HCT116 (cell line): ENCODE results near the gene NDRG3. TPM values are rescaled to one million over a fixed set of nuclear protein-coding genes. Genes with fewer than 3 reads are reported as not detected.

Source experiments
- ATAC-seq: fragments of 200-7000 bp; cut with Tn5 transposase; 2 replicates; pipeline ENCODE4 v1.9.1; 2020; ENCODE audit warnings: mild to moderate bottlenecking, moderate library complexity
- BruUV-seq: library from RNA; stranded (reverse); fragments of 400-500 nt; replicated peaks from 2 replicates; lab custom pipeline; 2021; lab: Mats Ljungman, UMichigan
- CTCF ChIA-PET: fragments of 300-600 bp; sonication (Branson Sonifier 250); formaldehyde crosslinking; loops from one replicate; lab custom pipeline; 2021; ENCODE audit warnings: antibody characterized with exemption; lab: Charles Lee
- POLR2A ChIA-PET: fragments of 300-600, 350-600 bp; sonication (Branson Sonifier 250); formaldehyde crosslinking; loops from one replicate; lab custom pipeline; 2021; ENCODE audit warnings: antibody characterized with exemption; lab: Charles Lee
- RAD21 ChIA-PET, 2 experiments: fragments of 300-600 bp; sonication (Branson Sonifier 250); formaldehyde crosslinking; loops; one replicate each; lab custom pipeline; 2023; ENCODE audit warnings: low total read pairs in 2 of 2; ENCODE audit not compliant: uncharacterized antibody in 2 of 2, unreplicated experiment in 2 of 2, low non-redundant PET in 1 of 2; lab: Charles Lee
- DNase-seq: peaks from one replicate; pipeline ENCODE4 v3.0.0-alpha.2; 2010; ENCODE audit warnings: low read depth, low spot score
- H2AFZ ChIP-seq: fragments of 200-600 bp; shearing (Covaris generic), sonication (generic); 2 replicates; pipeline ENCODE4 v1.6.1; 2017; ENCODE audit warnings: low read depth, mixed run types, mixed read lengths, antibody characterized with exemption, low read length; ENCODE audit not compliant: poor library complexity, severe bottlenecking
- H3K27ac ChIP-seq: 2 replicates; pipeline ENCODE4 v1.5.1; 2012; ENCODE audit warnings: low read depth, low read length
- H3K27me3 ChIP-seq: fragments of 200-600 bp; sonication (generic); 2 replicates; pipeline ENCODE4 v1.6.1; 2016; ENCODE audit warnings: mixed run types, low read length, mixed read lengths; ENCODE audit not compliant: insufficient read depth
- H3K36me3 ChIP-seq, 2 experiments: fragments of 200-500 bp in 1 of 2; fragments of 200-600 bp in 1 of 2; sonication (Bioruptor generic) in 1 of 2; sonication (generic) in 1 of 2; 2 replicates each; pipeline versions ENCODE4 v1.5.1 to v1.6.1; 2014 to 2016; ENCODE audit warnings: low read length in 2 of 2, inconsistent platforms in 1 of 2, mixed read lengths in 1 of 2, mixed run types in 1 of 2; ENCODE audit not compliant: insufficient read depth in 2 of 2, control insufficient read depth in 1 of 2
- H3K4me1 ChIP-seq, 2 experiments: fragments of 200-600 bp in 1 of 2; sonication (generic) in 1 of 2; 2 replicates each; pipeline versions ENCODE4 v1.5.1 to v1.6.1; 2012 to 2017; ENCODE audit warnings: low read length in 2 of 2, inconsistent platforms in 1 of 2, mild to moderate bottlenecking in 1 of 2, mixed read lengths in 1 of 2, mixed run types in 1 of 2, moderate library complexity in 1 of 2; ENCODE audit not compliant: insufficient read depth in 2 of 2, control insufficient read depth in 1 of 2
- H3K4me2 ChIP-seq: fragments of 200-600 bp; sonication (generic); 2 replicates; pipeline ENCODE4 v1.6.1; 2017; ENCODE audit warnings: mixed run types, low read length, mixed read lengths
- H3K4me3 ChIP-seq, 2 experiments: fragments of 200-600 bp in 1 of 2; sonication (generic) in 1 of 2; replicated peaks in 1 of 2; 2 replicates each; pipeline ENCODE4 v1.5.1; 2011 to 2016; ENCODE audit warnings: low read length in 2 of 2, control low read depth in 1 of 2, low read depth in 1 of 2, mild to moderate bottlenecking in 1 of 2, mixed read lengths in 1 of 2, mixed run types in 1 of 2
- H3K79me2 ChIP-seq: fragments of 200-600 bp; sonication (generic); 2 replicates; pipeline ENCODE4 v1.6.1; 2017; ENCODE audit warnings: mild to moderate bottlenecking, mixed run types, low read length, moderate library complexity, mixed read lengths; ENCODE audit not compliant: insufficient read depth
- H3K9ac ChIP-seq: fragments of 200-600 bp; sonication (generic); 2 replicates; pipeline ENCODE4 v1.6.1; 2016; ENCODE audit warnings: low read length, mixed read lengths
- H3K9me2 ChIP-seq: fragments of 200-600 bp; sonication (generic), shearing (Covaris generic); 2 replicates; pipeline ENCODE4 v1.6.1; 2017; ENCODE audit warnings: mixed run types, mild to moderate bottlenecking, moderate library complexity; ENCODE audit not compliant: insufficient read depth
- H3K9me3 ChIP-seq, 2 experiments: fragments of 200-500 bp in 1 of 2; fragments of 200-600 bp in 1 of 2; sonication (Bioruptor generic) in 1 of 2; sonication (generic) in 1 of 2; 2 replicates each; pipeline ENCODE4 v1.6.1; 2014 to 2017; ENCODE audit warnings: low read length in 2 of 2, mixed read lengths in 2 of 2, inconsistent platforms in 1 of 2, low read depth in 1 of 2, mild to moderate bottlenecking in 1 of 2, mixed run types in 1 of 2, moderate library complexity in 1 of 2; ENCODE audit not compliant: control insufficient read depth in 1 of 2, insufficient read depth in 1 of 2
- H4K20me1 ChIP-seq: fragments of 200-600 bp; sonication (generic), shearing (Covaris generic); 2 replicates; pipeline ENCODE4 v1.6.1; 2017; ENCODE audit warnings: mixed run types, mild to moderate bottlenecking, moderate library complexity; ENCODE audit not compliant: insufficient read depth
- ATF3 ChIP-seq: IDR thresholded peaks from 2 replicates; pipeline ENCODE4 v1.6.1; 2012
- CBX3 ChIP-seq: IDR thresholded peaks from 2 replicates; pipeline ENCODE4 v1.6.1; 2012; ENCODE audit warnings: low read depth
- CEBPB ChIP-seq: IDR thresholded peaks from 2 replicates; pipeline ENCODE4 v1.6.1; 2012; ENCODE audit warnings: low read depth
- EGR1 ChIP-seq: IDR thresholded peaks from 2 replicates; pipeline ENCODE4 v1.6.1; 2012; ENCODE audit warnings: low read depth
- EZH2 ChIP-seq: fragments of 200-600 bp; sonication (generic); IDR thresholded peaks from 2 replicates; pipeline ENCODE4 v1.6.1; 2017; ENCODE audit warnings: antibody characterized with exemption, mixed run types
- JUND ChIP-seq: IDR thresholded peaks from 2 replicates; pipeline ENCODE4 v1.6.1; 2012
- MAX ChIP-seq: IDR thresholded peaks from 2 replicates; pipeline ENCODE4 v1.6.1; 2012
- RAD21 ChIP-seq: IDR thresholded peaks from 2 replicates; pipeline ENCODE4 v1.6.1; 2012; ENCODE audit warnings: low read depth, mild to moderate bottlenecking
- TCF7L2 ChIP-seq: IDR thresholded peaks from 2 replicates; pipeline ENCODE4 v1.7.0; 2011; ENCODE audit warnings: borderline replicate concordance, inconsistent platforms; ENCODE audit not compliant: insufficient read depth, insufficient read length; ENCODE audit errors: extremely low read depth
- YY1 ChIP-seq: IDR thresholded peaks from 2 replicates; pipeline ENCODE4 v1.6.1; 2011; ENCODE audit warnings: low read length, low read depth, moderate library complexity, mild to moderate bottlenecking; ENCODE audit not compliant: insufficient replicate concordance; ENCODE audit errors: extremely low read depth
- ZBTB33 ChIP-seq: IDR thresholded peaks from 2 replicates; pipeline ENCODE4 v1.6.1; 2011; ENCODE audit warnings: mild to moderate bottlenecking, low read length, moderate library complexity; ENCODE audit not compliant: insufficient replicate concordance; ENCODE audit errors: extremely low read depth
- ZFX ChIP-seq: fragments of 450-650 bp; IDR thresholded peaks from 2 replicates; pipeline ENCODE4 v1.6.1; 2017
- intact Hi-C: fragments of 100-400 bp; cut with micrococcal nuclease; formaldehyde crosslinking; loops from 2 replicates; pipeline ENCODE4 v1.10.0; 2022
- total RNA-seq: library from RNA; stranded (reverse); gene quantifications from one replicate; pipeline ENCODE4 v1.2.1, GENCODE V29; 2021; ENCODE audit not compliant: unreplicated experiment

Gene NDRG3
- total RNA-seq, 1 experiment from 2014 or later: 29.3 TPM

- Histone ChIP-seq H3K27ac (no peak overlapping the region), H4K20me1 (no peaks in the 10 kb centered on the region), H3K9ac (no peak overlapping the region), H3K9me3 (no peaks in the 10 kb centered on the region), H3K79me2 (no peaks in the 10 kb centered on the region), H3K4me2 (no peak overlapping the region), H3K4me1 (no peaks in the 10 kb centered on the region), H3K9me2 (no peaks in the 10 kb centered on the region), H3K27me3 (no peaks in the 10 kb centered on the region), H3K4me3 (no peak overlapping the region), H2AFZ (no peak overlapping the region), H3K36me3 (no peaks in the 10 kb centered on the region)
- no TSS peak for BruUV-seq
- no peak for ATAC-seq
- TF ChIP-seq YY1 (no peak), CBX3 (no peak), EGR1 (no peak), RAD21 (no peak), ZFX (no peak), ATF3 (no peak), CEBPB (no peak), JUND (no peak), TCF7L2 (no peak), EZH2 (no peak), MAX (no peak), ZBTB33 (no peak)
- no peak for DNase-seq
- intact Hi-C loops: no loop called here
- ChIA-PET POLR2A (no interaction called here), CTCF (no interaction called here), RAD21 (no interaction called here)
Measured at GRCh38 chr20:36634342-36634741, 111.5 kb downstream of the NDRG3 start.
